WTC11 (cell line): ENCODE results near the gene ZNF827. TPM values are rescaled to one million over a fixed set of nuclear protein-coding genes. Genes with fewer than 3 reads are reported as not detected.

Experiments
- ATAC-seq: fragments of 200-7000 bp; cut with Tn5 transposase; 2 replicates; pipeline ENCODE4 v1.10.0; 2021; ENCODE audit warnings: mild to moderate bottlenecking, moderate library complexity
- CTCF ChIA-PET: fragments of 300-600 bp; sonication (Branson Sonifier 250); formaldehyde crosslinking; loops from one replicate; lab custom pipeline; 2021; ENCODE audit warnings: antibody characterized with exemption; lab: Charles Lee
- POLR2A ChIA-PET: fragments of 350-600 bp; sonication (Branson Sonifier 250); formaldehyde crosslinking; loops from one replicate; lab custom pipeline; 2021; ENCODE audit warnings: antibody characterized with exemption; lab: Charles Lee
- DNase-seq: peaks from one replicate; pipeline ENCODE4 v3.0.0; 2021; ENCODE audit warnings: low spot score
- H3K27ac Mint-ChIP-seq: 2 replicates; pipeline ENCODE4 v1.8.0; 2021; ENCODE audit warnings: mixed read lengths
- H3K27me3 Mint-ChIP-seq: 2 replicates; pipeline ENCODE4 v1.8.0; 2021; ENCODE audit warnings: low read depth, mild to moderate bottlenecking, moderate library complexity, mixed read lengths
- H3K36me3 Mint-ChIP-seq: 2 replicates; pipeline ENCODE4 v1.8.0; 2021; ENCODE audit warnings: mixed read lengths
- H3K4me1 Mint-ChIP-seq: 2 replicates; pipeline ENCODE4 v1.8.0; 2022; ENCODE audit warnings: mixed read lengths
- H3K4me3 Mint-ChIP-seq: 2 replicates; pipeline ENCODE4 v1.8.0; 2021; ENCODE audit warnings: mild to moderate bottlenecking, moderate library complexity, mixed read lengths
- H3K9me3 Mint-ChIP-seq: 2 replicates; pipeline ENCODE4 v1.8.0; 2021; ENCODE audit warnings: mixed read lengths
- AR ChIP-seq: fragments of 250-450 bp; sonication (Bioruptor Pico); IDR thresholded peaks from 2 replicates; pipeline ENCODE4 v1.9.0; 2021; ENCODE audit warnings: mild to moderate bottlenecking
- ATF2 ChIP-seq: sonication (generic); formaldehyde crosslinking; IDR thresholded peaks from 2 replicates; pipeline ENCODE4 v1.8.1; 2022; ENCODE audit warnings: low read depth, missing genetic modification reagents, borderline replicate concordance
- E2F1 ChIP-seq: sonication (generic); formaldehyde crosslinking; IDR thresholded peaks from 2 replicates; pipeline ENCODE4 v1.8.0; 2022; ENCODE audit warnings: mild to moderate bottlenecking, missing genetic modification reagents
- ELF4 ChIP-seq: sonication (generic); formaldehyde crosslinking; IDR thresholded peaks from 2 replicates; pipeline ENCODE4 v1.8.1; 2022; ENCODE audit warnings: low read depth, mild to moderate bottlenecking, moderate library complexity, missing genetic modification reagents
- HMGXB4 ChIP-seq: sonication (generic); formaldehyde crosslinking; IDR thresholded peaks from 2 replicates; pipeline ENCODE4 v1.8.1; 2023; ENCODE audit warnings: mild to moderate bottlenecking, moderate library complexity, missing genetic modification reagents
- KAT7 ChIP-seq: sonication (generic); formaldehyde crosslinking; IDR thresholded peaks from 2 replicates; pipeline ENCODE4 v1.8.1; 2023; ENCODE audit warnings: missing genetic modification reagents, mild to moderate bottlenecking, borderline replicate concordance
- MAX ChIP-seq: sonication (generic); formaldehyde crosslinking; IDR thresholded peaks from 2 replicates; pipeline ENCODE4 v1.8.0; 2022; ENCODE audit warnings: mild to moderate bottlenecking, missing genetic modification reagents
- MXD4 ChIP-seq: fragments of 250-450 bp; sonication (Bioruptor Pico); IDR thresholded peaks from 2 replicates; pipeline ENCODE4 v1.8.0; 2021; ENCODE audit warnings: mild to moderate bottlenecking, moderate library complexity, borderline replicate concordance
- NFATC4 ChIP-seq: fragments of 250-450 bp; sonication (Bioruptor Pico); IDR thresholded peaks from 2 replicates; pipeline ENCODE4 v1.9.0; 2021; ENCODE audit warnings: mild to moderate bottlenecking
- RORB ChIP-seq: fragments of 250-450 bp; sonication (Bioruptor Pico); IDR thresholded peaks from 2 replicates; pipeline ENCODE4 v1.9.0; 2021; ENCODE audit warnings: mild to moderate bottlenecking
- SOX15 ChIP-seq: fragments of 250-450 bp; sonication (Bioruptor Pico); IDR thresholded peaks from 2 replicates; pipeline ENCODE4 v1.9.0; 2021; ENCODE audit warnings: mild to moderate bottlenecking
- TEAD1 ChIP-seq: sonication (generic); formaldehyde crosslinking; IDR thresholded peaks from 2 replicates; pipeline ENCODE4 v1.8.0; 2022; ENCODE audit warnings: mild to moderate bottlenecking, missing genetic modification reagents
- ZBTB43 ChIP-seq: sonication (generic); formaldehyde crosslinking; IDR thresholded peaks from 2 replicates; pipeline ENCODE4 v1.8.1; 2023; ENCODE audit warnings: mild to moderate bottlenecking, missing genetic modification reagents
- ZNF281 ChIP-seq: sonication (generic); formaldehyde crosslinking; IDR thresholded peaks from 2 replicates; pipeline ENCODE4 v1.8.0; 2023; ENCODE audit warnings: mild to moderate bottlenecking, missing genetic modification reagents
- total RNA-seq: library from RNA; stranded (reverse); gene quantifications from 3 replicates; pipeline ENCODE4 v1.2.3, GENCODE V29; 2021

ZNF827 gene
- total RNA-seq, 1 experiment from 2014 or later = 25.6 TPM

GRCh38 chr4:145822581-145822980 lies 116.0 kb downstream of the ZNF827 start (continued):
- no peak for TF ChIP-seq RORB (CRISPR knock-in tag)

- Mint-ChIP-seq H3K27me3 (no peaks in the 10 kb centered on the region), H3K4me3 (no peak overlapping the region), H3K9me3 (no peaks in the 10 kb centered on the region), H3K4me1 (peaks cover 53% of the 10 kb centered on the region), H3K27ac (0 out of 2 replicates have a peak overlapping the region, but pooled peaks have one; percentile 11), H3K36me3 (peaks cover 26% of the 10 kb centered on the region)
- POLR2A ChIA-PET = no interaction called here
- TF ChIP-seq ELF4 (CRISPR knock-in tag) (no peak), TEAD1 (CRISPR knock-in tag) (no peak), ZBTB43 (CRISPR knock-in tag) (no peak), ZNF281 (CRISPR knock-in tag) (no peak), E2F1 (CRISPR knock-in tag) (no peak), KAT7 (no peak), AR (no peak), RORB (CRISPR knock-in tag) (no peak), MXD4 (no peak), ATF2 (no peak), HMGXB4 (CRISPR knock-in tag) (no peak), NFATC4 (CRISPR knock-in tag) (no peak), SOX15 (CRISPR knock-in tag) (no peak), MAX (CRISPR knock-in tag) (no peak)
- ATAC-seq = no peak
- no peak for DNase-seq
- CTCF ChIA-PET = no interaction called here
These were observed 116.4 kb downstream of the ZNF827 start for GRCh38 chr4:145822181-145822580.
